Measurements from ENCODE around the gene TFF3. TPM values are rescaled to one million over a fixed set of nuclear protein-coding genes. Genes with fewer than 3 reads are reported as not detected.

The TFF3 gene
- total RNA-seq, 4 donors from 2014 or later = 0.64 to 4.7 (median 0.89) TPM

- intact Hi-C loops (cut with DNase I; ENCODE audit: low total_unique reads) = no loop called here
Observed at GRCh38 chr21:42300956-42301355, 14.3 kb downstream of the TFF3 start.

GRCh38 chr21:42300045-42300583, 15.1 kb downstream of the TFF3 start:
- in situ Hi-C loops (cut with MboI; ENCODE audit: low sequenced_read_pairs in 4 of 4) (loop anchor here in 1 of 4 donors (25.0 kb wide), 1 partner anchor 512 kb away; no protein-coding TSS in a partner anchor), intact Hi-C loops (cut with DNase I; ENCODE audit: low total_unique reads) (no loop called here)
- H3K9me3 ChIP-seq = no peaks in the 10 kb centered on the region
- no peaks in the 10 kb centered on the region for H3K27me3 ChIP-seq
- H3K27ac ChIP-seq = peak overlapping the region; percentile 37 to 74 (median 61)
- ATAC-seq (peak in 1 of 2 donors; percentile 21), DNase-seq (no peak)
- peaks cover 0 to 8% of the 10 kb centered on the region in 2 donors for H3K4me1 ChIP-seq
- H3K36me3 ChIP-seq = peaks cover 0 to 23% of the 10 kb centered on the region in 2 donors
- H3K4me3 ChIP-seq = no peak overlapping the region
- TF ChIP-seq CTCF (IDR thresholded peaks at IDR 0.05 in 4 of 5, conservative IDR thresholded peaks at IDR 0.05 in 1 of 5) (no peak), POLR2A (IDR thresholded peaks at IDR 0.05) (no peak)

More at GRCh38 chr21:42300956-42301355, 14.3 kb downstream of the TFF3 start:
- in situ Hi-C loops (cut with MboI; ENCODE audit: low sequenced_read_pairs in 4 of 4) = loop anchor here in 1 of 4 donors (25.0 kb wide), 1 partner anchor 511 kb away; no protein-coding TSS in a partner anchor
- no peaks in the 10 kb centered on the region for H3K9me3 ChIP-seq
- ATAC-seq = no peak
- DNase-seq = no peak
- H3K27ac ChIP-seq = peak overlapping the region; percentile 44 to 74 (median 66)
- no peak overlapping the region for H3K4me3 ChIP-seq
- no peaks in the 10 kb centered on the region for H3K27me3 ChIP-seq
- peaks cover 0 to 15% of the 10 kb centered on the region in 2 donors for H3K36me3 ChIP-seq
- TF ChIP-seq POLR2A (IDR thresholded peaks at IDR 0.05) (no peak), CTCF (IDR thresholded peaks at IDR 0.05 in 4 of 5, conservative IDR thresholded peaks at IDR 0.05 in 1 of 5) (no peak)
- H3K4me1 ChIP-seq = peaks cover 0 to 8% of the 10 kb centered on the region in 2 donors

- no peaks in the 10 kb centered on the region for H3K27me3 ChIP-seq
- TF ChIP-seq POLR2A (IDR thresholded peaks at IDR 0.05) = no peak
- no peak for TF ChIP-seq CTCF (IDR thresholded peaks at IDR 0.05 in 4 of 5, conservative IDR thresholded peaks at IDR 0.05 in 1 of 5)
- intact Hi-C loops (cut with DNase I; ENCODE audit: low total_unique reads) = no loop called here
- peaks cover 0 to 8% of the 10 kb centered on the region in 2 donors for H3K4me1 ChIP-seq
- peak overlapping the region; percentile 37 to 74 (median 61) for H3K27ac ChIP-seq
- DNase-seq (no peak), ATAC-seq (peak; percentile 16 to 38)
- H3K36me3 ChIP-seq = peaks cover 0 to 26% of the 10 kb centered on the region in 2 donors
- in situ Hi-C loops (cut with MboI; ENCODE audit: low sequenced_read_pairs in 4 of 4) = loop anchor here in 1 of 4 donors (25.0 kb wide), 1 partner anchor 513 kb away; no protein-coding TSS in a partner anchor
- no peaks in the 10 kb centered on the region for H3K9me3 ChIP-seq
- H3K4me3 ChIP-seq = no peak overlapping the region
Observed at GRCh38 chr21:42299324-42300044, 15.7 kb downstream of the TFF3 start.

GRCh38 chr21:42298657-42299056, 16.6 kb downstream of the TFF3 start:
- no peaks in the 10 kb centered on the region for H3K27me3 ChIP-seq
- H3K4me1 ChIP-seq = peaks cover 0 to 8% of the 10 kb centered on the region in 2 donors
- no peak overlapping the region for H3K4me3 ChIP-seq
- no peaks in the 10 kb centered on the region for H3K9me3 ChIP-seq
- H3K27ac ChIP-seq = peak overlapping the region in 3 of 4 donors; percentile 52 to 74 (median 70)
- DNase-seq = no peak
- in situ Hi-C loops (cut with MboI; ENCODE audit: low sequenced_read_pairs in 4 of 4) (no loop called here), intact Hi-C loops (cut with DNase I; ENCODE audit: low total_unique reads) (no loop called here)
- ATAC-seq = no peak
- TF ChIP-seq CTCF (IDR thresholded peaks at IDR 0.05 in 4 of 5, conservative IDR thresholded peaks at IDR 0.05 in 1 of 5) (no peak), POLR2A (IDR thresholded peaks at IDR 0.05) (no peak)
- peaks cover 0 to 32% of the 10 kb centered on the region in 2 donors for H3K36me3 ChIP-seq
